SH-SY5Y (cell line): Measurements from ENCODE around the gene SLC7A14.

Source experiments
- GATA2 ChIP-seq: IDR thresholded peaks from 2 replicates; pipeline ENCODE4 v1.6.1; 2011; ENCODE audit warnings: mild to moderate bottlenecking, low read depth, low read length
- GATA3 ChIP-seq: IDR thresholded peaks from 2 replicates; pipeline ENCODE4 v1.6.1; 2011; ENCODE audit warnings: low read depth, mild to moderate bottlenecking, low read length, moderate library complexity

GRCh38 chr3:170531657-170532335, 54.1 kb downstream of the SLC7A14 start:
- TF ChIP-seq GATA3: no peak
- no peak for TF ChIP-seq GATA2
